Breast epithelium (tissue), 3 donors: Measurements from ENCODE around the gene CPB2.

Experiments
- CTCF ChIP-seq, 3 donors: fragments of 450-650 bp; IDR thresholded peaks; one replicate each; pipeline ENCODE4 v1.5.1; 2016 to 2017; ENCODE audit warnings: antibody characterized with exemption in 3 of 3, mild to moderate bottlenecking in 3 of 3, moderate library complexity in 3 of 3
- POLR2A ChIP-seq: fragments of 450-650 bp; IDR thresholded peaks from one replicate; pipeline ENCODE4 v1.6.1; 2016; ENCODE audit warnings: antibody characterized with exemption, mild to moderate bottlenecking, moderate library complexity
- POLR2AphosphoS5 ChIP-seq, 3 donors: sonication (generic); formaldehyde crosslinking; IDR thresholded peaks; one replicate each; pipeline ENCODE4 v1.6.1; 2017; ENCODE audit warnings: antibody characterized with exemption in 3 of 3

GRCh38 chr13:46149272-46150133 lies 44.7 kb upstream of the CPB2 start:
- TF ChIP-seq CTCF (IDR thresholded peaks at IDR 0.05): no peak
- no peak for TF ChIP-seq POLR2AphosphoS5 (IDR thresholded peaks at IDR 0.05)
- TF ChIP-seq POLR2A: no peak
